NT2/D1 (cell line): ENCODE data around the gene WDFY3.

Source experiments
- YY1 ChIP-seq: IDR thresholded peaks from 2 replicates; pipeline ENCODE4 v1.6.1; 2011; ENCODE audit not compliant: insufficient read length, insufficient read depth
- ZNF274 ChIP-seq: IDR thresholded peaks from 2 replicates; pipeline ENCODE4 v1.6.1; 2011; ENCODE audit warnings: mild to moderate bottlenecking, low read depth, low read length

DNA sequence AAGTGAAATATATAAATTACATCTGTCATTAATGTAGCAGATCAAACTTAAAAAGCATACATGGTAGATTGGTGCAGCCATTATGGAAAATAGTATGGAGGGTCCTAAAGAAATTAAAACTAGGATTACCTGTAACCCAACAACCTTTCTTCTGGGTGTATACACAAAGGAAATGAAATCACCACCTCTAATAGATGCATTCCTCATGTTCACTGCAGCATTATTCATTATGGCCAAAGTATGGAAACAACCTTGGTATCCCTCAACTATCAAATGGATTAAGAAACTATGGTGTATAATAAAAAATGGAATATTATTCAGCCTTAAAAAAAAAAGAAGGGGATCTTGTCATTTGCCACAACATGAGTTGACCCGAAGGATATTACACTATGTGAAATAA is 13.7 kb downstream of the WDFY3 start:
- TF ChIP-seq YY1 (no peak), ZNF274 (no peak)
